Measurements from ENCODE around the gene HOXB13. TPM values are rescaled to one million over a fixed set of nuclear protein-coding genes. Genes with fewer than 3 reads are reported as not detected.

HOXB13 gene
- total and polyA plus RNA-seq, 7 experiments from 2014 or later: not detected

GRCh38 chr17:48745381-48746275 is 17.1 kb upstream of the HOXB13 start:
- ChIA-PET POLR2A (interaction anchor here (0.8 kb wide), 1 partner anchor 15 kb away, joined by 4 read pairs; no protein-coding TSS in a partner anchor), CTCF (interaction anchor here (1.5 kb wide), 1 partner anchor 67 kb away, joined by 3 read pairs; no protein-coding TSS in a partner anchor)
- Histone ChIP-seq H3K27ac (ENCODE audit: low read depth, low read length) (no peak overlapping the region), H3K9me3 (ENCODE audit: control insufficient read depth in 2 of 3, low read length in 3 of 3) (no peaks in the 10 kb centered on the region), H3K4me3 (ENCODE audit: low read length) (no peak overlapping the region), H3K27me3 (ENCODE audit: control insufficient read depth in 2 of 2, insufficient read depth in 2 of 2, low read length in 2 of 2) (peaks cover 41 to 73% of the 10 kb centered on the region in 2 donors), H3K36me3 (ENCODE audit: control insufficient read depth in 2 of 3, insufficient read depth in 3 of 3, low read length in 3 of 3) (no peaks in the 10 kb centered on the region), H3K4me1 (ENCODE audit: control insufficient read depth in 2 of 2, insufficient read depth in 2 of 2, low read length in 2 of 2) (no peaks in the 10 kb centered on the region)
- intact Hi-C loops (cut with micrococcal nuclease): loop anchor here in 1 of 2 donors (5.0 to 10.0 kb wide), 3 partner anchors 118 to 1219 kb away; partner anchors contain the start of genes DLX4, HOXB7 and HOXB9
- no peak for ATAC-seq
- DNase-seq: no peak
- H3K4me1 Mint-ChIP-seq: peaks cover 5 to 14% (median 9%) of the 10 kb centered on the region in 7 donors
- peaks cover 86 to 98% (median 95%) of the 10 kb centered on the region in 5 donors for H3K27me3 Mint-ChIP-seq
- peaks cover 0 to 5% (median 0%) of the 10 kb centered on the region in 5 donors for H3K36me3 Mint-ChIP-seq
- H3K4me3 Mint-ChIP-seq: no peak overlapping the region
- peaks cover 0 to 17% (median 7%) of the 10 kb centered on the region in 11 donors for H3K9me3 Mint-ChIP-seq
- peak overlapping the region in 1 of 9 donors; percentile 14 for H3K27ac Mint-ChIP-seq

DNA sequence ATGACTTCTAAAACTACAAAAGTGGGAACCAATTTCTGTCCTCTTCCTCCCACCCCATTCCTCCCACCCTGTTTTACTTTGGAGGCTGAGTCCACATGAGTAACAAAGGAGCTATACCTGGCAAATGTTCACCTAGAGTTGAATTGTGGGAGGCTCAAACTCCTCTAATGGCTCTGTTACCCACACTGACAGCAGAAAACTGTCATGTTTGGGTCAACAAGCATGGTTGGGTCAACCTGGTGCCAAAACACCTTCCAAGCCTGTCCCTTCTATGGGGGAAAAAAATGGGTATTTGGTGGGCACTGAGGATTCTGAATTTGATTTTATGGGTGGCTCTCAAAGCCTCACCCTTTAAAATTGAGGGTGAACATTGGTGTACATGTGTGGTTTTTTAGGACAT is 12.0 kb upstream of the HOXB13 start:
- no peaks in the 10 kb centered on the region for H3K9me3 ChIP-seq (ENCODE audit: control insufficient read depth in 2 of 3, low read length in 3 of 3)
- no peaks in the 10 kb centered on the region for H3K36me3 Mint-ChIP-seq
- no peak for ATAC-seq
- peaks cover 0 to 15% (median under 1%) of the 10 kb centered on the region in 11 donors for H3K9me3 Mint-ChIP-seq
- peaks cover 2 to 10% (median 6%) of the 10 kb centered on the region in 7 donors for H3K4me1 Mint-ChIP-seq
- no peak overlapping the region for H3K4me3 Mint-ChIP-seq
- no peak overlapping the region for H3K27ac ChIP-seq (ENCODE audit: low read depth, low read length)
- DNase-seq: no peak
- no peaks in the 10 kb centered on the region for H3K36me3 ChIP-seq (ENCODE audit: control insufficient read depth in 2 of 3, insufficient read depth in 3 of 3, low read length in 3 of 3)
- intact Hi-C loops (cut with micrococcal nuclease): loop anchor here in 1 of 2 donors (10.0 kb wide), 1 partner anchor 1224 kb away; the partner anchor contains the start of gene DLX4
- H3K4me1 ChIP-seq (ENCODE audit: control insufficient read depth in 2 of 2, insufficient read depth in 2 of 2, low read length in 2 of 2): peaks cover 0 to 8% of the 10 kb centered on the region in 2 donors
- peaks cover 29 to 33% of the 10 kb centered on the region in 2 donors for H3K27me3 ChIP-seq (ENCODE audit: control insufficient read depth in 2 of 2, insufficient read depth in 2 of 2, low read length in 2 of 2)
- H3K27ac Mint-ChIP-seq: no peak overlapping the region
- ChIA-PET CTCF (no interaction called here), POLR2A (no interaction called here)
- peaks cover 89 to 99% (median 91%) of the 10 kb centered on the region in 5 donors for H3K27me3 Mint-ChIP-seq
- H3K4me3 ChIP-seq (ENCODE audit: low read length): no peak overlapping the region

- H3K4me3 ChIP-seq (ENCODE audit: low read length): no peak overlapping the region
- H3K27me3 ChIP-seq (ENCODE audit: control insufficient read depth in 2 of 2, insufficient read depth in 2 of 2, low read length in 2 of 2): peaks cover 20 to 35% of the 10 kb centered on the region in 2 donors
- peaks cover 2 to 13% (median 8%) of the 10 kb centered on the region in 7 donors for H3K4me1 Mint-ChIP-seq
- ATAC-seq (no peak), DNase-seq (no peak)
- no peak overlapping the region for H3K27ac Mint-ChIP-seq
- H3K36me3 Mint-ChIP-seq: no peaks in the 10 kb centered on the region
- peaks cover 88 to 99% (median 91%) of the 10 kb centered on the region in 5 donors for H3K27me3 Mint-ChIP-seq
- peaks cover 0 to 8% of the 10 kb centered on the region in 2 donors for H3K4me1 ChIP-seq (ENCODE audit: control insufficient read depth in 2 of 2, insufficient read depth in 2 of 2, low read length in 2 of 2)
- no peak overlapping the region for H3K27ac ChIP-seq (ENCODE audit: low read depth, low read length)
- H3K36me3 ChIP-seq (ENCODE audit: control insufficient read depth in 2 of 3, insufficient read depth in 3 of 3, low read length in 3 of 3): no peaks in the 10 kb centered on the region
- CTCF ChIA-PET: no interaction called here
- POLR2A ChIA-PET: interaction anchor here (0.8 kb wide), 1 partner anchor 20 kb away, joined by 5 read pairs; no protein-coding TSS in a partner anchor
- H3K9me3 Mint-ChIP-seq: peaks cover 0 to 14% (median 0%) of the 10 kb centered on the region in 11 donors
- no peaks in the 10 kb centered on the region for H3K9me3 ChIP-seq (ENCODE audit: control insufficient read depth in 2 of 3, low read length in 3 of 3)
- intact Hi-C loops (cut with micrococcal nuclease): no loop called here
- H3K4me3 Mint-ChIP-seq: peak overlapping the region in 8 of 10 donors; percentile 10 to 73 (median 58)
Measured at GRCh38 chr17:48738803-48739526, 10.4 kb upstream of the HOXB13 start.

GRCh38 chr17:48738424-48738802 is 9.9 kb upstream of the HOXB13 start:
- Mint-ChIP-seq H3K9me3 (peaks cover 0 to 14% (median 0%) of the 10 kb centered on the region in 11 donors), H3K36me3 (no peaks in the 10 kb centered on the region), H3K4me1 (peaks cover 7 to 19% (median 14%) of the 10 kb centered on the region in 7 donors), H3K27me3 (peaks cover 88 to 99% (median 91%) of the 10 kb centered on the region in 5 donors), H3K4me3 (peak overlapping the region in 1 of 10 donors; percentile 66), H3K27ac (no peak overlapping the region)
- peaks cover 20 to 40% of the 10 kb centered on the region in 2 donors for H3K27me3 ChIP-seq (ENCODE audit: control insufficient read depth in 2 of 2, insufficient read depth in 2 of 2, low read length in 2 of 2)
- H3K27ac ChIP-seq (ENCODE audit: low read depth, low read length): no peak overlapping the region
- DNase-seq (no peak), ATAC-seq (no peak)
- no peaks in the 10 kb centered on the region for H3K36me3 ChIP-seq (ENCODE audit: control insufficient read depth in 2 of 3, insufficient read depth in 3 of 3, low read length in 3 of 3)
- H3K4me1 ChIP-seq (ENCODE audit: control insufficient read depth in 2 of 2, insufficient read depth in 2 of 2, low read length in 2 of 2): peaks cover 0 to 8% of the 10 kb centered on the region in 2 donors
- intact Hi-C loops (cut with micrococcal nuclease): no loop called here
- no peaks in the 10 kb centered on the region for H3K9me3 ChIP-seq (ENCODE audit: control insufficient read depth in 2 of 3, low read length in 3 of 3)
- ChIA-PET CTCF (no interaction called here), POLR2A (interaction anchor here (0.8 kb wide), 1 partner anchor 19 kb away, joined by 5 read pairs; no protein-coding TSS in a partner anchor)
- no peak overlapping the region for H3K4me3 ChIP-seq (ENCODE audit: low read length)

DNA sequence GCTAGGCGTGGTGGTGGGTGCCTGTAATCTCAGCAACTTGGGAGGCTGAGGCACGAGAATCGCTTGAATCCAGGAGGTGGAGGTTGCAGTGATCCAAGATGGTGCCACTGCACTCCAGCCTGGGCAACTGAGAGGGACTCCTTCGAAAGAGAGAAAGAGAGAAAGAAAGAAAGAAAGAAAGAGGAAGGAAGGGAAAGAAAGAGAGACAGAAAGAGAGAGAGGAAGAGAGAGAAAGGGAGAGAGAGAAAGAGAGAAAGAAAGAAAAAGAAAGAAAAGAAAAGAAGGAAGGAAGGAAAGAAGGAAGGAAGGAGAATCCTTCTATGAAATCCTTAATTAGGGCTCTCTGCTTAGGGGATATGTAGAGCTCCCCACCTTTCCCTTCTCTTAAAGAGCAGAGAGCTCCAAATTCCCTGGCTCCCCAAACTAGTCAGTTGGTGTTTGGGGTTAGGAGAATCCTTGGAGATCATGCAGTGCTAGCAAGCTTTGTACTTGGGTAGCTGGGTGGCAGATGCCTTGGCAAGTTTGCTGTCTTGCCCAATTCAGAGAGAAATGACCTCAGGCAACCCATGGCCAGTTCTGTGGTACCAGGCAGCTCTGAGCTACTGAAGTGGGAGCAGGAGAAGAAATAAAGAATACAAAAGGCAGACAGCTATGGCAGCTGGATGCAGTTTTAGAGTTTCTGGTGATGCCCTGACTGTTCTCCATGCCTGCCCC is 8.9 kb upstream of the HOXB13 start:
- H3K27me3 ChIP-seq (ENCODE audit: control insufficient read depth in 2 of 2, insufficient read depth in 2 of 2, low read length in 2 of 2): peaks cover 16 to 34% of the 10 kb centered on the region in 2 donors
- no peak for DNase-seq
- no peak overlapping the region for H3K27ac ChIP-seq (ENCODE audit: low read depth, low read length)
- no peaks in the 10 kb centered on the region for H3K36me3 Mint-ChIP-seq
- peaks cover 86 to 97% (median 89%) of the 10 kb centered on the region in 5 donors for H3K27me3 Mint-ChIP-seq
- CTCF ChIA-PET: interaction anchor here (0.6 to 0.7 kb wide), 2 partner anchors 12 to 1659 kb away, joined by 3 read pairs; no protein-coding TSS in a partner anchor
- no peak overlapping the region for H3K4me3 Mint-ChIP-seq
- H3K9me3 Mint-ChIP-seq: peaks cover 0 to 14% (median 0%) of the 10 kb centered on the region in 11 donors
- peaks cover 10 to 26% (median 19%) of the 10 kb centered on the region in 7 donors for H3K4me1 Mint-ChIP-seq
- peaks cover 0 to 12% of the 10 kb centered on the region in 2 donors for H3K4me1 ChIP-seq (ENCODE audit: control insufficient read depth in 2 of 2, insufficient read depth in 2 of 2, low read length in 2 of 2)
- H3K9me3 ChIP-seq (ENCODE audit: control insufficient read depth in 2 of 3, low read length in 3 of 3): no peaks in the 10 kb centered on the region
- H3K4me3 ChIP-seq (ENCODE audit: low read length): no peak overlapping the region
- no peak overlapping the region for H3K27ac Mint-ChIP-seq
- no peaks in the 10 kb centered on the region for H3K36me3 ChIP-seq (ENCODE audit: control insufficient read depth in 2 of 3, insufficient read depth in 3 of 3, low read length in 3 of 3)
- intact Hi-C loops (cut with micrococcal nuclease): no loop called here
- POLR2A ChIA-PET: no interaction called here
- ATAC-seq: no peak

DNA sequence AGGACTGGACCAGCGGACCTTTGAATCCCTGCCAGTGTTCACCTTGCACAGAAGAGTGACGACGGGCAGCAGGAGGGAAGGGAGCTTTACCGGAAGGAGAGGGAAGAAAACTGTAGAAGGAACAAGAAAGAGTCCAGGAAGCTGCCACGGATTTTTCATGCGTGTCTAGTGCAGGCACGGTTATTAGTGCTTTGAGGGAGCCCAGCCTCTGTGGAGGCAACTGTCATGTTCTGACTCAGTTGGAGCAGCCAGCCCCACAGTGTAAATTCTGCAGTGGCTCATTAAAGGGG is 6.5 kb upstream of the HOXB13 start:
- Mint-ChIP-seq H3K27me3 (peaks cover 90 to 97% (median 94%) of the 10 kb centered on the region in 5 donors), H3K27ac (no peak overlapping the region), H3K9me3 (peaks cover 0 to 6% (median 0%) of the 10 kb centered on the region in 11 donors), H3K4me3 (no peak overlapping the region), H3K4me1 (peaks cover 10 to 28% (median 20%) of the 10 kb centered on the region in 7 donors), H3K36me3 (no peaks in the 10 kb centered on the region)
- ATAC-seq: no peak
- Histone ChIP-seq H3K27ac (ENCODE audit: low read depth, low read length) (no peak overlapping the region), H3K27me3 (ENCODE audit: control insufficient read depth in 2 of 2, insufficient read depth in 2 of 2, low read length in 2 of 2) (peaks cover 16 to 37% of the 10 kb centered on the region in 2 donors), H3K4me3 (ENCODE audit: low read length) (no peak overlapping the region), H3K4me1 (ENCODE audit: control insufficient read depth in 2 of 2, insufficient read depth in 2 of 2, low read length in 2 of 2) (peaks cover 0 to 12% of the 10 kb centered on the region in 2 donors), H3K9me3 (ENCODE audit: control insufficient read depth in 2 of 3, low read length in 3 of 3) (no peaks in the 10 kb centered on the region), H3K36me3 (ENCODE audit: control insufficient read depth in 2 of 3, insufficient read depth in 3 of 3, low read length in 3 of 3) (no peaks in the 10 kb centered on the region)
- intact Hi-C loops (cut with micrococcal nuclease): loop anchor here in 1 of 2 donors (2.0 kb wide), 1 partner anchor 16 kb away; no protein-coding TSS in a partner anchor
- CTCF ChIA-PET: no interaction called here
- POLR2A ChIA-PET: no interaction called here
- no peak for DNase-seq
